ENCODE measurements around the gene ZNF26. TPM values are rescaled to one million over a fixed set of nuclear protein-coding genes. Genes with fewer than 3 reads are reported as not detected.

ZNF26 gene
- total and polyA plus RNA-seq, 12 donors = 2.3 to 6.2 (median 3.8) TPM

- WGBS, 2 donors = 97 to 98% methylated on average over 7 of the region's 7 CpGs
- intact Hi-C loops (cut with DNase I) = loop anchor here in 1 of 10 donors (10.0 kb wide), 1 partner anchor 49 kb away; no protein-coding TSS in a partner anchor
- ATAC-seq (no peak), DNase-seq (no peak)
- Histone ChIP-seq H3K27ac (no peak overlapping the region), H3K4me3 (no peak overlapping the region), H3K9me3 (peaks cover 0 to 59% (median 12%) of the 10 kb centered on the region in 11 donors), H3K27me3 (no peaks in the 10 kb centered on the region), H3K36me3 (peaks cover 0 to 24% (median 0%) of the 10 kb centered on the region in 9 donors), H3K4me1 (peaks cover 0 to 26% (median 17%) of the 10 kb centered on the region in 9 donors)
- no peak for TF ChIP-seq CTCF (IDR thresholded peaks at IDR 0.05)
These were observed 32.4 kb upstream of the ZNF26 start for GRCh38 chr12:132953771-132954170.

GRCh38 chr12:132954471-132955048 is 31.6 kb upstream of the ZNF26 start:
- Histone ChIP-seq H3K27me3 (no peaks in the 10 kb centered on the region), H3K9me3 (peaks cover 0 to 57% (median 7%) of the 10 kb centered on the region in 11 donors), H3K4me1 (peaks cover 0 to 26% (median 17%) of the 10 kb centered on the region in 9 donors), H3K4me3 (peak overlapping the region; percentile 57 to 95 (median 82)), H3K36me3 (peaks cover 0 to 18% (median 0%) of the 10 kb centered on the region in 9 donors), H3K27ac (peak overlapping the region in 9 of 10 donors; percentile 89 to 98 (median 96))
- DNase-seq = no peak
- no peak for TF ChIP-seq CTCF (IDR thresholded peaks at IDR 0.05)
- intact Hi-C loops (cut with DNase I) = loop anchor here in 2 of 10 donors (5.0 to 10.0 kb wide), 2 partner anchors 50 to 67 kb away; partner anchors contain the start of gene CHFR (in 1 of the 2)
- no peak for ATAC-seq
- 89 to 90% methylated on average over 14 of the region's 14 CpGs for WGBS, 2 donors

GRCh38 chr12:132955094-132956010 is 30.8 kb upstream of the ZNF26 start:
- DNase-seq = peak; percentile 30 to 41
- ATAC-seq = peak; percentile 20 to 55 (median 46)
- Histone ChIP-seq H3K27me3 (no peaks in the 10 kb centered on the region), H3K9me3 (peaks cover 0 to 55% (median 7%) of the 10 kb centered on the region in 11 donors), H3K4me3 (peak overlapping the region; percentile 57 to 95 (median 82)), H3K27ac (peak overlapping the region; percentile 59 to 98 (median 96)), H3K36me3 (peaks cover 0 to 10% (median 0%) of the 10 kb centered on the region in 9 donors), H3K4me1 (peaks cover 0 to 26% (median 17%) of the 10 kb centered on the region in 9 donors)
- 9 to 10% methylated on average over 39 of the region's 39 CpGs for WGBS, 2 donors
- intact Hi-C loops (cut with DNase I) = loop anchor here in 5 of 10 donors (1.0 to 10.0 kb wide), 5 partner anchors 31 to 68 kb away; partner anchors contain the start of genes ZNF26 (in 2 of the 5) and CHFR (in 1 of the 5)
- peak in 1 of 9 donors; percentile 5 for TF ChIP-seq CTCF (IDR thresholded peaks at IDR 0.05)

Measured in heart right ventricle (tissue), 16 donors.